Mucosa of descending colon (tissue), 3 donors: ENCODE results near the gene SELENOP. TPM values are rescaled to one million over a fixed set of nuclear protein-coding genes. Genes with fewer than 3 reads are reported as not detected.
A peak's percentile ranks its signal among the peaks of the same experiment; 100 is the strongest.

Experiments used
- ATAC-seq: fragments of 200-7000 bp; cut with Tn5 transposase; one replicate; pipeline ENCODE4 v1.9.1; 2020; ENCODE audit warnings: mild to moderate bottlenecking, moderate library complexity
- DNase-seq, 3 donors: peaks; one replicate each; pipeline ENCODE4 v3.0.0-alpha.2; 2020
- H3K36me3 ChIP-seq: fragments of 200-600 bp; one replicate; pipeline ENCODE4 v1.8.0; 2021; ENCODE audit warnings: low read depth, mild to moderate bottlenecking
- H3K4me1 ChIP-seq: fragments of 200-600 bp; one replicate; pipeline ENCODE4 v1.8.0; 2021; ENCODE audit warnings: low read depth, mild to moderate bottlenecking
- H3K4me3 ChIP-seq: fragments of 200-600 bp; one replicate; pipeline ENCODE4 v1.8.0; 2021; ENCODE audit warnings: mild to moderate bottlenecking
- H3K9me3 ChIP-seq: fragments of 200-600 bp; one replicate; pipeline ENCODE4 v1.8.0; 2021; ENCODE audit warnings: mild to moderate bottlenecking
- intact Hi-C, 2 donors: fragments of 100-400 bp; cut with DNase I in 1 of 2; cut with micrococcal nuclease in 1 of 2; formaldehyde crosslinking; loops; one replicate each; pipeline versions ENCODE4 v1.11.0 to v1.11.1; 2022; cut with DNase I, micrococcal nuclease
- total RNA-seq, 3 donors: library from RNA; stranded (reverse); fragmentation: NEBNext Ultra II Directional in 2 of 3; extraction: Animal tissue kit (Norgen Biotek cat#: 25700) in 2 of 3; gene quantifications; one replicate each; pipeline versions ENCODE4 v1.2.1 to v1.2.4, GENCODE V29; 2021 to 2023
- TF ChIP-seq, protein P1 (sequence below): fragments of 200-600 bp; IDR thresholded peaks from one replicate; pipeline ENCODE4 v1.8.0; 2022; ENCODE audit warnings: antibody characterized with exemption, mild to moderate bottlenecking
- donor health status: DM: no; HTN: no; CAD: no; lungs with moderate emphysema.
- donor health status: DM: no; HTN: no; CAD: no.
- donor health status: DM: no; HTN: yes; CAD: no.

SELENOP gene
- total RNA-seq, 3 donors from 2014 or later, result 1,113 to 2,199 (median 1,750) TPM

DNA sequence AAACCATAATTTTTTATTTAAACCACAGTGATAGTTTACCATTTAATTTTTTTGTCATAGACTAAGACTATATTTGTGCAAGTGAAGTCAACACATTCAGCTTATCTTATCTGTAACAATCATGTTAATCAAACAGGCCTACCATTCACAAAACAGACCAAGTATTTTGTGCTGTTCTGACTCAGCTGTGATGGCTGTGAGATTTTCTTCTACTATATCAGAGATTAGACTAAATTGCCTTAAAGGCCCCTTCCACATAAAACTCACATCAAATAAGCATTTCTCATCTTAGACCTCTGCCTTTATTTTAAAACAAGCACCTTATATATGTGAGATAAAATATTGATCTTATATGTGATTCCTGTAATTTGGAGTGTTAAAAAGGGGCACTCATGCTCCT, 41.7 kb downstream of the SELENOP start:
- intact Hi-C loops, result no loop called here
- no peak overlapping the region for H3K4me3 ChIP-seq
- ATAC-seq, result no peak
- no peak for DNase-seq
- no peaks in the 10 kb centered on the region for H3K9me3 ChIP-seq
- TF ChIP-seq, protein P1, sequence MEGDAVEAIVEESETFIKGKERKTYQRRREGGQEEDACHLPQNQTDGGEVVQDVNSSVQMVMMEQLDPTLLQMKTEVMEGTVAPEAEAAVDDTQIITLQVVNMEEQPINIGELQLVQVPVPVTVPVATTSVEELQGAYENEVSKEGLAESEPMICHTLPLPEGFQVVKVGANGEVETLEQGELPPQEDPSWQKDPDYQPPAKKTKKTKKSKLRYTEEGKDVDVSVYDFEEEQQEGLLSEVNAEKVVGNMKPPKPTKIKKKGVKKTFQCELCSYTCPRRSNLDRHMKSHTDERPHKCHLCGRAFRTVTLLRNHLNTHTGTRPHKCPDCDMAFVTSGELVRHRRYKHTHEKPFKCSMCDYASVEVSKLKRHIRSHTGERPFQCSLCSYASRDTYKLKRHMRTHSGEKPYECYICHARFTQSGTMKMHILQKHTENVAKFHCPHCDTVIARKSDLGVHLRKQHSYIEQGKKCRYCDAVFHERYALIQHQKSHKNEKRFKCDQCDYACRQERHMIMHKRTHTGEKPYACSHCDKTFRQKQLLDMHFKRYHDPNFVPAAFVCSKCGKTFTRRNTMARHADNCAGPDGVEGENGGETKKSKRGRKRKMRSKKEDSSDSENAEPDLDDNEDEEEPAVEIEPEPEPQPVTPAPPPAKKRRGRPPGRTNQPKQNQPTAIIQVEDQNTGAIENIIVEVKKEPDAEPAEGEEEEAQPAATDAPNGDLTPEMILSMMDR, result no peak
- no peaks in the 10 kb centered on the region for H3K4me1 ChIP-seq
- H3K36me3 ChIP-seq, result no peaks in the 10 kb centered on the region

- intact Hi-C loops, result loop anchor here in 1 of 2 donors (5.0 to 10.0 kb wide), 3 partner anchors 119 to 913 kb away; no protein-coding TSS in a partner anchor
- H3K36me3 ChIP-seq, result no peaks in the 10 kb centered on the region
- no peak overlapping the region for H3K4me3 ChIP-seq
- TF ChIP-seq, protein P1, result no peak
- ATAC-seq, result no peak
- DNase-seq, result no peak
- H3K4me1 ChIP-seq, result no peaks in the 10 kb centered on the region
- H3K9me3 ChIP-seq, result no peaks in the 10 kb centered on the region
Measured at GRCh38 chr5:42768106-42768504, 43.6 kb downstream of the SELENOP start.

GRCh38 chr5:42767491-42768105, 44.1 kb downstream of the SELENOP start:
- TF ChIP-seq, protein P1, result no peak
- DNase-seq (no peak), ATAC-seq (peak; percentile 39)
- Histone ChIP-seq H3K4me1 (no peaks in the 10 kb centered on the region), H3K9me3 (no peaks in the 10 kb centered on the region), H3K4me3 (no peak overlapping the region), H3K36me3 (no peaks in the 10 kb centered on the region)
- intact Hi-C loops, result loop anchor here in 1 of 2 donors (5.0 to 10.0 kb wide), 3 partner anchors 120 to 913 kb away; no protein-coding TSS in a partner anchor

GRCh38 chr5:42761791-42762190, 49.9 kb downstream of the SELENOP start:
- no peaks in the 10 kb centered on the region for H3K36me3 ChIP-seq
- no peaks in the 10 kb centered on the region for H3K4me1 ChIP-seq
- TF ChIP-seq, protein P1, result no peak
- ATAC-seq (no peak), DNase-seq (no peak)
- H3K4me3 ChIP-seq, result no peak overlapping the region
- no peaks in the 10 kb centered on the region for H3K9me3 ChIP-seq
- intact Hi-C loops, result loop anchor here in 1 of 2 donors (10.0 kb wide), 1 partner anchor 907 kb away; no protein-coding TSS in a partner anchor

DNA sequence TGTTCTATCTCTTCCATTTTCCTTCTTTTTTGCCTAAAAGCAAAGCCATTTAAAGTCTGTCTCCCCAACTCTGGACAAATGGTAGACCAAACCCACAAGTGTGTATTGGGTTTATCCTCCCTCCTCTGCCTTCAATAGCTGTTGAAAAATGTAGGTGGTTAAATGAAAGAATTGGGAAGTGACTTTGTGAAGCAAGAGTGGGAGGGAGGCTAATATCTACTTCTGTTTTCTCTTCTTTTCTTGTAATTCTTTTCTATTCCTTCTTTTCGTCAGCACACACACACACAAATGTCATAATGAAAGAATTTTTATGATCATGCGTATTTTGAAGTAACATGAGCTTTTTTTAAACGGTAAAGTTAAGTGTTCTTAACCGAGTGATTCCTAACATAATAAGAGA, 51.3 kb downstream of the SELENOP start:
- no peak for DNase-seq
- intact Hi-C loops, result loop anchor here in 1 of 2 donors (10.0 kb wide), 1 partner anchor 906 kb away; no protein-coding TSS in a partner anchor

More for the DNA sequence above, 51.3 kb downstream of the SELENOP start:
- no peaks in the 10 kb centered on the region for H3K4me1 ChIP-seq
- H3K36me3 ChIP-seq, result no peaks in the 10 kb centered on the region
- ATAC-seq, result no peak
- no peaks in the 10 kb centered on the region for H3K9me3 ChIP-seq
- TF ChIP-seq, protein P1, result no peak
- H3K4me3 ChIP-seq, result no peak overlapping the region
